HL-60 (cell line): ENCODE results near the gene AKAP13.

ENCODE experiments used
- DNase-seq, 2 experiments: peaks; one replicate each; pipeline ENCODE4 v3.0.0-alpha.2; 2010 to 2020; ENCODE audit warnings: low read depth in 1 of 2, low spot score in 1 of 2
- H3K27ac ChIP-seq: fragments of 250-450 bp; sonication (Bioruptor Pico); replicated peaks from 2 replicates; pipeline ENCODE4 v1.5.1; 2020; ENCODE audit warnings: mild to moderate bottlenecking, moderate library complexity
- H3K27me3 ChIP-seq: fragments of 250-450 bp; sonication (Bioruptor Pico); 2 replicates; pipeline ENCODE4 v1.5.1; 2021; ENCODE audit warnings: mild to moderate bottlenecking, moderate library complexity; ENCODE audit not compliant: insufficient read depth, poor library complexity, severe bottlenecking
- H3K4me3 ChIP-seq: replicated peaks from 2 replicates; pipeline ENCODE4 v1.5.1; 2011; ENCODE audit warnings: mild to moderate bottlenecking, control low read depth, low read length; ENCODE audit not compliant: insufficient read depth
- GABPA ChIP-seq: IDR thresholded peaks from 2 replicates; pipeline ENCODE4 v1.6.1; 2012; ENCODE audit warnings: low read depth
- POLR2AphosphoS5 ChIP-seq: IDR thresholded peaks from 2 replicates; pipeline ENCODE4 v1.6.1; 2012; ENCODE audit warnings: low read depth
- SPI1 ChIP-seq: IDR thresholded peaks from 2 replicates; pipeline ENCODE4 v1.6.1; 2012; ENCODE audit warnings: low read depth, mild to moderate bottlenecking, borderline replicate concordance
- TF ChIP-seq, protein P1 (sequence below): IDR thresholded peaks from 2 replicates; pipeline ENCODE4 v1.6.1; 2012; ENCODE audit warnings: low read depth; ENCODE audit not compliant: insufficient replicate concordance
- TF ChIP-seq, protein P2 (sequence below): IDR thresholded peaks from one replicate; pipeline ENCODE4 v1.5.1; 2011; ENCODE audit warnings: low read length, control low read depth, inconsistent platforms; ENCODE audit not compliant: insufficient read depth

The AKAP13 gene

DNA sequence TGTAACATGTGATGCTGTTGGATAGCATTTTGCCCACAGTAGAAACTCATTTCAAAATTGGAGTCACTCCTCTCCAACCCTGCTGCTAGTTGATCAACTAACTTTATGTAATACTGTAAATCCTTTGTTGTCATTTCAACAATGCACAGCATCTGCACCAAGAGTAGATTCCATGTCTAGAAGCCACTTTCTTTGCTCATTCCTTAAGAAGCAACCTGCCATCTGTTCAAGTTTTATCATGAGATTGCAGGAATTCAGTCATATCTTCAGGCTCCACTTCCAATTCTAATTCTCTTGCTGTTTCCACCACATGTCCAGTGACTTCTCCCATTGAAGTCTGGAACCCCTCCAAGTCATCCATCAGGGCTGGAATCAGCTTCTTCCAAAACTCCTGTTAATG lies 42.9 kb downstream of the AKAP13 start:
- no peak overlapping the region for H3K27ac ChIP-seq
- H3K27me3 ChIP-seq: no peaks in the 10 kb centered on the region
- TF ChIP-seq, protein P1, sequence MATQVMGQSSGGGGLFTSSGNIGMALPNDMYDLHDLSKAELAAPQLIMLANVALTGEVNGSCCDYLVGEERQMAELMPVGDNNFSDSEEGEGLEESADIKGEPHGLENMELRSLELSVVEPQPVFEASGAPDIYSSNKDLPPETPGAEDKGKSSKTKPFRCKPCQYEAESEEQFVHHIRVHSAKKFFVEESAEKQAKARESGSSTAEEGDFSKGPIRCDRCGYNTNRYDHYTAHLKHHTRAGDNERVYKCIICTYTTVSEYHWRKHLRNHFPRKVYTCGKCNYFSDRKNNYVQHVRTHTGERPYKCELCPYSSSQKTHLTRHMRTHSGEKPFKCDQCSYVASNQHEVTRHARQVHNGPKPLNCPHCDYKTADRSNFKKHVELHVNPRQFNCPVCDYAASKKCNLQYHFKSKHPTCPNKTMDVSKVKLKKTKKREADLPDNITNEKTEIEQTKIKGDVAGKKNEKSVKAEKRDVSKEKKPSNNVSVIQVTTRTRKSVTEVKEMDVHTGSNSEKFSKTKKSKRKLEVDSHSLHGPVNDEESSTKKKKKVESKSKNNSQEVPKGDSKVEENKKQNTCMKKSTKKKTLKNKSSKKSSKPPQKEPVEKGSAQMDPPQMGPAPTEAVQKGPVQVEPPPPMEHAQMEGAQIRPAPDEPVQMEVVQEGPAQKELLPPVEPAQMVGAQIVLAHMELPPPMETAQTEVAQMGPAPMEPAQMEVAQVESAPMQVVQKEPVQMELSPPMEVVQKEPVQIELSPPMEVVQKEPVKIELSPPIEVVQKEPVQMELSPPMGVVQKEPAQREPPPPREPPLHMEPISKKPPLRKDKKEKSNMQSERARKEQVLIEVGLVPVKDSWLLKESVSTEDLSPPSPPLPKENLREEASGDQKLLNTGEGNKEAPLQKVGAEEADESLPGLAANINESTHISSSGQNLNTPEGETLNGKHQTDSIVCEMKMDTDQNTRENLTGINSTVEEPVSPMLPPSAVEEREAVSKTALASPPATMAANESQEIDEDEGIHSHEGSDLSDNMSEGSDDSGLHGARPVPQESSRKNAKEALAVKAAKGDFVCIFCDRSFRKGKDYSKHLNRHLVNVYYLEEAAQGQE: no peak
- TF ChIP-seq, protein P2, sequence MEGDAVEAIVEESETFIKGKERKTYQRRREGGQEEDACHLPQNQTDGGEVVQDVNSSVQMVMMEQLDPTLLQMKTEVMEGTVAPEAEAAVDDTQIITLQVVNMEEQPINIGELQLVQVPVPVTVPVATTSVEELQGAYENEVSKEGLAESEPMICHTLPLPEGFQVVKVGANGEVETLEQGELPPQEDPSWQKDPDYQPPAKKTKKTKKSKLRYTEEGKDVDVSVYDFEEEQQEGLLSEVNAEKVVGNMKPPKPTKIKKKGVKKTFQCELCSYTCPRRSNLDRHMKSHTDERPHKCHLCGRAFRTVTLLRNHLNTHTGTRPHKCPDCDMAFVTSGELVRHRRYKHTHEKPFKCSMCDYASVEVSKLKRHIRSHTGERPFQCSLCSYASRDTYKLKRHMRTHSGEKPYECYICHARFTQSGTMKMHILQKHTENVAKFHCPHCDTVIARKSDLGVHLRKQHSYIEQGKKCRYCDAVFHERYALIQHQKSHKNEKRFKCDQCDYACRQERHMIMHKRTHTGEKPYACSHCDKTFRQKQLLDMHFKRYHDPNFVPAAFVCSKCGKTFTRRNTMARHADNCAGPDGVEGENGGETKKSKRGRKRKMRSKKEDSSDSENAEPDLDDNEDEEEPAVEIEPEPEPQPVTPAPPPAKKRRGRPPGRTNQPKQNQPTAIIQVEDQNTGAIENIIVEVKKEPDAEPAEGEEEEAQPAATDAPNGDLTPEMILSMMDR: no peak
- TF ChIP-seq SPI1: no peak
- no peak for TF ChIP-seq GABPA
- no peak for TF ChIP-seq POLR2AphosphoS5
- no peak overlapping the region for H3K4me3 ChIP-seq
- DNase-seq: no peak

DNA sequence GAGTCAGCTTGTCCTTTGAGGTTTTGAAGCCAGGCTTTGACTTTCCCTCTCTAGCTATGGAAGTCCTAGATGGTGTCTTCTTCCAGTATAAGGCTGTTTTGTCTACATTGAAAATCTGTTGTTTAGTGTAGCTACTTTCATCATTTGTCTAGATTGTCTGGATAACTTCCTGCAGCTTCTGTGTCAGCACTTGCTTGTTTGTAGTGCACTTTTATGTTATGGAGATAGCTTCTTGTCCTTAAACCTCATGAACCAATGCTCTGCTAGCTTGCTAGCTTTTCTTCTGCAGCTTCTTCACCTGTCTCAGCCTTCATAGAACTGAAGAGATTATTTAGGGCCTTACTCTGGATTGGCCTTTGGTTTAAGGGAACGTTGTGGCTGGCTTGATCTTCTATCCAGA lies 43.8 kb downstream of the AKAP13 start:
- TF ChIP-seq, protein P2: no peak
- no peak for TF ChIP-seq POLR2AphosphoS5
- TF ChIP-seq GABPA: no peak
- no peak for TF ChIP-seq SPI1
- TF ChIP-seq, protein P1: no peak
- Histone ChIP-seq H3K4me3 (no peak overlapping the region), H3K27me3 (no peaks in the 10 kb centered on the region), H3K27ac (no peak overlapping the region)
- no peak for DNase-seq

DNA sequence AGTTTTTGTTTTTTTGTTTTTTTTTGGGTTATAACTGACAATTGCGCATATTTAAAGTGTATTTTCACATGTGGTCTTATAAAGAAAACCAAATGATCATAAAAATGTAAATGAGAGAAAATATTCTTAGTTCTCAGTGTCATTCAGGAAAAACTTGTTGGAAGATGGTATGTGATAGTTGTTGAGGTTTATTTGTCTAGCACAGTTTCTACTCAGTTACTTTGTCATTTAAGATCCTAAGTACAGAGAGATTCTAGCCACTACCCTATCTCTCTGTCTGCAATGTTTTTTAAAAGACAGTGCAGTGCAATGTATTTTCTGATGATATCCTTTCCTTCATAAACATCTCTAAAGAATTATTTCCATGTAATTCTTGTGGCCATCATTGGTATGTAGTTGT lies 46.1 kb downstream of the AKAP13 start:
- DNase-seq: no peak
- no peak overlapping the region for H3K4me3 ChIP-seq
- no peaks in the 10 kb centered on the region for H3K27me3 ChIP-seq
- TF ChIP-seq SPI1 (no peak), GABPA (no peak), POLR2AphosphoS5 (no peak)
- TF ChIP-seq, protein P2: no peak
- TF ChIP-seq, protein P1: no peak
- H3K27ac ChIP-seq: no peak overlapping the region
